Measurements from ENCODE around the gene PGAM1.
"Not testable (repeated sequence)": the region's sequence is repeated elsewhere in the genome, so short reads cannot be mapped to it uniquely, and the experiment has no call there.

PGAM1 gene

GRCh38 chr10:97407952-97408248, 18.1 kb upstream of the PGAM1 start:
- DNase-seq (ENCODE audit: low read depth, low spot score) = no peak

DNA sequence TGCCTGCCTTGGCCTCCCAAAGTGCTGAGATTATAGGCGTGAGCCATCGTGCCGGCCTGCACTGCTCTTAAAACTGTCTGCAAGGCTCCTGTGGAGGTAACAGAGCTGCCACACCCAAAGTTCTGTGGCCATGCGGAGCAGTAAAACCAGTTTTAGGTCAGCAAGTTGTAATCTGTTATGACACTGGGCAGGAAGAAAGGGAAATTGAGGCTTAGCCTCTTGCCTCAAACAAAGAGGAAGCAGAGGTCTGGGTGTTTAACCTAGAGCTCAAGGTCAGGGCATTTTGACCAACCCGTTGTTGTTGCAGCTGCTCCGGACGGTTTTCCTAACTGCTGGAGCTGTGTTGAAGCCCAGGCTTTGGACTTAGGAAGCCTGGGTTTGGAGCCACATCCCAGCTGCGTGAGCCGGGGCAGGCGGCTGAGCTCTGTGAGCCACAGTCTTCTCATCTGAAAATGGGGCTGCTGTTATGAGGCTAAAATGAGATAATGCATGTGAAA, 17.4 kb upstream of the PGAM1 start:
- DNase-seq (ENCODE audit: low read depth, low spot score) = no peak

DNA sequence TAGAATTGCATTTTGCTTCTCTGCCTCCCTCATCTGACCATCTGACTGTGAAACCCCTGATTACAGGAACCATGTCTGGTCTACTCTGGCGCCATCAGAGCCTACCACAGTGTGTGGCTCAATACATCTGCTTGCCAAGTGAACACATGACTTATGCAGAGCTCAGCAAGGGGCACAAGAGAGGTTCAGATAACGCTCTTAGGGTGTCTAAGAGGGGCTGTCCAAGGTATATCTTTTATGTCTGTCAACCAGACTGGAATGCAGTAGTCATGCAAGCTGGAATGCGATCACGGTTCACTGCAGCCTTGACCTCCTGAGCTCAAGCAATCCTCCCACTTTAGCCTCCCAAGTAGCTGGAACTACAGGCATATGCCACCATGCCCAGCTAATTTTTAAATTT, 14.6 kb upstream of the PGAM1 start:
- DNase-seq (ENCODE audit: low read depth, low spot score) = peak; percentile 28

DNA sequence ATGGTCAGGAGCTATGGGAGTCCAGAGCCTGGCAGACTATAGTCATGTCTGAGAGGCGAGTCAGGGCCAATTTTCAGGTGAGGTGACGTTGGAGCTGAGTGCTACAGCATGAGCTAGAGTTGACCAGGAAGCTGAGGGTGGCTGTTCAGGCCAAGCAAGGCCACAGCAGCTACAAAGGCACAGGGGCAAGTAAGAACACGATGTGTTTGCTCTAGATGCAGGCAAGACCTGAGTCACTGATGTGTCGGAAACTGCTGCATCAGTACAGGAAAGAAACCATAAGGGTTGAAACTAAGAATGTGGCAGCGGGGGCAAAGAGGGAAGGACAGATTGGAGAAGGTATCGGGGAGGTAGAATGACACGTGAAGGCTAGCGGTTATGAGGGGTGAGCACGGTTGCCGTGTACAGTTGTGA, 13.1 kb upstream of the PGAM1 start:
- DNase-seq (ENCODE audit: low read depth, low spot score) = no peak

DNA sequence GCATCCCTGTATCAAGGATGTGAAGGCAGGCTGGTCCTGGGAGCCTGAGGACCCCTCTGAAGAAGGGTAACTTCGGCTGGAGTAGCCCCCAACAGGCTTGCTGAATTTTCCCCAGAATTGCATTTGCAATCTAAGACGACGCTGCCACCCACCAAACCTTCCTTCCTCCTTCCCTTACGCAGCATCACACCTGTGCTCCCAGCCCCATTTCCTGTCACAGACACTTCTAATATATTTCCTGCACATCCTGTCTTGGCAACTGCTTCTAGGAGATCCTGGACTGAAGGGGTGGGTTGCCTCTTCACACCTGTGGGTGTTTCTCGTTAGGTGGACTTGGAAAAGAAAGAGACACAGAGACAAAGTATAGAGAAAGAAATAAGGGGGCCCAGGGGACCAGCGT, 9.4 kb upstream of the PGAM1 start:
- DNase-seq (ENCODE audit: low read depth, low spot score) = no peak

- DNase-seq (ENCODE audit: low read depth, low spot score) = not testable (repeated sequence)
Observed at GRCh38 chr10:97423757-97424098, 2.3 kb upstream of the PGAM1 start.

DNA sequence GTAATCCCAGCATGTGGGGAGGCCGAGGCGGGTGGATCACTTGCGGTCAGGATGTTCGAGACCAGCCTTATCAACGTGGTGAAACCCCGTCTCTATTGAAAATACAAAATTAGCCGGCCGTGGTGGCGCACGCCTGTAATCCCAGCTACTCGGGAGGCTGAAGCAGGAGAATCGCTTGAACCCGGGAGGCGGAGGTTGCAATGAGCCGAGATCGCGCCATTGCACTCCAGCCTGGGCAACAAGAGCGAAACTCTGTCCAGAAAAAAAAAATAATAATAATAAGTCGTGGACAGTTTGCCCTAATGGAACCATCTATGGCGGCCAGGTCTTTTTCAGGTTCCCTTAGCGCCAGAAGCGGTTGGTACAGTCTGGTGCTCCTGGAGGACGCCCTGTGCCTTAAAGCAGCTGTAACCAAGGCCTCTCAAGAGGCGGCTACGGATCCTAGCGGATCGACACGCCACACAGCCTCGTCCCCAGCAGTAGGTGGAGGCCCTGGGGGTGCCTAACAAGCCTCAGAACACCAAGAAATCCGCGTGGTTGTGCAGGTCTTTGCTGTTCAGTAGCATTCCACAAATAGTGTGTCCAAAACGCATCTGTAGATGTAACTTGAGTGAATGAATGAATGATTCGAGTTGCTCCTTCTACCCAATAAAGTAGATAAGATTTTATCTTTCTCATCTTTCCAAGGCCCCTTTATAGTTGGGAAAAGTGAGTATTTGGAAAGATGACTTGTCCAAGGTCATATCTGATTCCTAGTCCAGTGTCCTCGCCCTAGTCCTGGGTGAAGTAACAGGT, 982 bp downstream of the PGAM1 start:
- DNase-seq (ENCODE audit: low read depth, low spot score) = peak; percentile 45

DNA sequence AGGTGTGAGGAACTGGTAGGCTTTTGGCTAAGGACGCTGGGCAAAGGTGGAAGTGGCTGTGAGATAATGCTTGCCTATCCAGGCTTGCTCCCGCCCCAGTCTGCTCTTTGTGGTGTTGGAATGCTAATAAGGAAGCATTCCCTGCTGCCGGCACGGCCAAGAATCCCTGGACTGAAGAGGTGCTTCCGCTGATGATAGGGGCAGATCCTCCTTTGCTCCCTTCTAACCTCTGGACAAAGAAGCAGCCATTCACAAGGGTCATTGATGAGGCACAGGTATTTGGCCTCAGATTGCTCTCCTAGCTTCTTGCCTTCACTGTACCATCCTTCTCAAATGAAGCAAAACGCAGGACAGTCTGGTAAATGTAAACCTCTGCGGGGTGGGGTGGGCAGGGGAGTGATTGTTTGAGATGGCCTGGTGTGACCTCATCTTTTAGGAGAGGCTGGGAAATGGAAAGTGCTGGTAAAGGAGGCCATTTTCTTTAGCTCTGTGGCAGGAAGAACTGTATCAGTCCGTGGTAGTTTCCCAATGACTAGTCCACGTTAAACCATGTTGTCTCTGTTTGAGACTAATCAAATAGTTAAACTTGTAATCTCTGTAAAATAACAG, 1.7 kb downstream of the PGAM1 start:
- DNase-seq (ENCODE audit: low read depth, low spot score) = peak; percentile 68

DNA sequence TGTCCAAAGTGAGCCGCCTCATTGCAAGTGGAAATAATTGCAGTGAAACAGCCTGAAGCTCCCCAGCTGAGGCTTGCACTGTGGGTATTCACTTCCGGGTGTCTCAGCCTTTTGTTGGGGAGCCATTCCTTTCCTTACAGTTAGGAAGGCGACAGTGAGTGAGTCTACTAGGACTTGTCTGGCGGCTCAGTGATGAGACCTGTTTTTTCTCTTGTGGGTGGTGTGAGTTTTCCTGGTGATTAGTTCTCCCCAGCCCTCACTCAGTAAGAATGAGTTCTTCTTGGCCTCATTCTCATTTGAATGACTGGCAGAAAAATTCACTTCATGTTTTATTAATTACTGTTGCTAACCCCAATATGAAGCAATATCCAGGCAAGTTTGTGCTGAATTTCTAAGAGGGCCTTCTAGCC, 2.6 kb downstream of the PGAM1 start:
- DNase-seq (ENCODE audit: low read depth, low spot score) = peak; percentile 50

DNA sequence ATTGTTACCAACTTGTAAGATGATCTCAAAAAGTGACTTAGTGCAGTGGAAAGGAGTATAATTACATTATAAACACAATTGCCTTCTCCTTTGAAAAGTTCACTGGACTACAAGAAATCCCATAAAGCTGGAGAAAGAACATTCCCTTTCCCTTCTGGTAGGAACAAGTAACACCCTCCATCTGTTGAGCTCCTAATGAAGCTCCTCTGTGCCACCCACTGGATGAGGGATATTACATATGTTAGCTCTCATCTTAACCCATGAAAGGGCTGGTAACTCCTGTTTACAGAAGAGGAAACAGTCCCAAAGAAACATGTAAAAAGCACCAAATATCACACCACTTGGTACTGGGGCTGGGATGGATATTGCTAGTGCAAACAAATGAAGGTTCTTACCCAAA, 8.1 kb downstream of the PGAM1 start:
- no peak for DNase-seq (ENCODE audit: low read depth, low spot score)

DNA sequence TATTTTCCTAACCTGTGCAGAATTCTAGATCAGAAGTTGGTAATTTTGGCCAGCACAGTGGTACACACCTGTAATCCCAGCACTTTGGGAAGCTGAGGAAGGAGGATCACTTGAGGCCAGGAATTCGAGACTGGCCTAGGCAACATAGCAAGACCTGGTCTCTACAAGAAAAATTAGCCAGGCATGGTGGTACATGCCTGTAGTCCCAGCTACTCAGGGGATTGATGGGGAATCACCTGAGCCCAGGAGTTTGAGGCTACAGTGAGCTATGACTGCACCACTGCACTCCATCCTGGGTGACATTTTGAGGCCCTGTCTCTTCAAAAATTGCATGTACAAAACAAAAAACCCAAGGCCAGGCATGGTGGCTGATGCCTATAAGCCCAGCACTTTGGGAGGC, 8.6 kb downstream of the PGAM1 start:
- no peak for DNase-seq (ENCODE audit: low read depth, low spot score)

DNA sequence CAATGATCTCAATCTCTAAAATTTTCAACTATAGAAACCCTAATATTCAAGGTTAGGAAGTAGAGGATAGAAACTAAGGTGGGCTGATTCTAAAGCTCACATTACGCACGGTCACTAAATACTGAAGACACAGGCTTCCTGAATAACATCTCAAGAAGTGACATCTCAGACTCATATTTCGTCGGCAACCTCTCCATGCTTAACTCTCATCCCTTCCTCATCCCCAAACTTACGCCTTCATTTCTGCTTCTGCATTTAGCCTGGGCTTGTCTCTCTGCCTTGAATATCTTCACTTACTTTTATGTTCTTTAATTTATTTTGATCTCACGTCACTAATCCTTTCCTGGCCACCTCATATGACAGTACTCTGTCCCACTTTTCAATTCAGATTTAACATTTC, 9.2 kb downstream of the PGAM1 start:
- no peak for DNase-seq (ENCODE audit: low read depth, low spot score)

GRCh38 chr10:97442277-97442676, 16.3 kb downstream of the PGAM1 start:
- DNase-seq (ENCODE audit: low read depth, low spot score) = no peak

GRCh38 chr10:97444212-97444611, 18.2 kb downstream of the PGAM1 start:
- no peak for DNase-seq (ENCODE audit: low read depth, low spot score)

- DNase-seq (ENCODE audit: low read depth, low spot score) = no peak
Observed at GRCh38 chr10:97445357-97445721, 19.3 kb downstream of the PGAM1 start.

DNA sequence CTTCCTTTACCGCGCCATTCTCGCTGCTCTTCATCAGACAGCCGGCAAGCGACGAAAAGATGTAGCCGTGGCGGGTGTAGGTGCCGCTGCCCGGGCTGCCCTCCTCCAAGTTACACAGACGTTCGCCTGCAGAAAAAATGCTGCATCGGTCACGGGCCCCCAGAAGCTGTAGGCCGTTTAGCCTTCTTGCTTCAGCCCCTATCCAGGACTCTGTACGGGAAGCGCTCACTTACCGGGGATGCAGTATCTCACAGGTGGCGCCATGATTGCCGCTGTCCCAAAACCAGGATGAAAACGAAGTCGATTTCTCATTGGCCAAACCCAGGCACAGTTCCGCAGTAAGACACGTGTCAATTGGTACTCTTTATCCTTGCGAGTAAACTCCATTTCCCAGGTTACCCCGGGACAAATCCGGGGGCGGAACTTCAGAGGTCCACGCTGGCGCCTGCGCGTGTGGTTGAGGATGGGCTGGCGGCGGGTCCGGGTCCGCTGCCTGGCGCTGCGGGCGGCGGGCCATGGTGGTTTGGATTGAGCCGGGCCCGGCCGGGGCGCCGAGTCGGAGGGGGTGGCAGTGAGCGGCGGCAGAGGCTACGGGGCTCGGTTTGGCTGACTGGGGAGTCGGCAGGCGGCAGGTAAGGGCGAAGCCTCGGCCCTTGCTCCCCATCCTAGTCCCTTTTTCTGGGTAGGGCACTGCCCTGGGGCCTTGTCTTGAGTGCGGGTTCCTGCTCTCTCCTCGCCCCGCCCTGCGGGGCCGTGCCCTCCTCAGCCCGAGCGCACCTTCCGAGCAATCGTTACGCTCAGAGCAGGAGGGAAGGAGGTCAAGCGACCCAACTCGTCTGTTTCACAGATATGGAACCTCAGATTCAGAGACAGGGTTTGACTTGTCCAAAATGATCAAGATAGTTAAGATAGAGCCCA, 20.0 kb downstream of the PGAM1 start, which contains the start of the genes EXOSC1 and ZDHHC16:
Gene EXOSC1, minus strand, starts transcription at position 285 of the 918 bp plus-strand sequence. Its CDS starts 21 bp downstream, at position 264.
Gene ZDHHC16, plus strand, starts transcription at position 454 of the 918 bp plus-strand sequence. CDS start 5,501 bp downstream, outside the sequence.
- DNase-seq (ENCODE audit: low read depth, low spot score) = peak; percentile 98

- DNase-seq (ENCODE audit: low read depth, low spot score) = no peak
Observed at GRCh38 chr10:97450828-97451227, 24.8 kb downstream of the PGAM1 start.

GRCh38 chr10:97451605-97452004, 25.6 kb downstream of the PGAM1 start:
- no peak for DNase-seq (ENCODE audit: low read depth, low spot score)

DNA sequence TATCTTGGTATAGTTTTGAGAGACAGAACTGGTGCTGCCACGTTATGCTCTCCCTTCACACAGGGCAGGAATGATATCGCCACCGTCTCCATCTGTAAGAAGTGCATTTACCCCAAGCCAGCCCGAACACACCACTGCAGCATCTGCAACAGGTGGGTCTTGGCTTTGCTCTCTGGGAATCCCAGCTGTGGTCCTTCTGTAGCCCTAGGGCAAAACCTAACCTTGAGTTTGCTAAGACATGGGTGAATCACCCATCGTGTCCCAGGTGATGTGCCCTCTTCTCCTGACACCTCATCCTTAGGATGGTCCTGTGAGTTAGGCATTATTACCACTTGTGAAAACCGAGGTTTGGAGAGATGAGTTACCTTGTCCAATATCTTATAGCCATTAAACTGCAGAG, 26.4 kb downstream of the PGAM1 start:
- DNase-seq (ENCODE audit: low read depth, low spot score) = no peak

DNA sequence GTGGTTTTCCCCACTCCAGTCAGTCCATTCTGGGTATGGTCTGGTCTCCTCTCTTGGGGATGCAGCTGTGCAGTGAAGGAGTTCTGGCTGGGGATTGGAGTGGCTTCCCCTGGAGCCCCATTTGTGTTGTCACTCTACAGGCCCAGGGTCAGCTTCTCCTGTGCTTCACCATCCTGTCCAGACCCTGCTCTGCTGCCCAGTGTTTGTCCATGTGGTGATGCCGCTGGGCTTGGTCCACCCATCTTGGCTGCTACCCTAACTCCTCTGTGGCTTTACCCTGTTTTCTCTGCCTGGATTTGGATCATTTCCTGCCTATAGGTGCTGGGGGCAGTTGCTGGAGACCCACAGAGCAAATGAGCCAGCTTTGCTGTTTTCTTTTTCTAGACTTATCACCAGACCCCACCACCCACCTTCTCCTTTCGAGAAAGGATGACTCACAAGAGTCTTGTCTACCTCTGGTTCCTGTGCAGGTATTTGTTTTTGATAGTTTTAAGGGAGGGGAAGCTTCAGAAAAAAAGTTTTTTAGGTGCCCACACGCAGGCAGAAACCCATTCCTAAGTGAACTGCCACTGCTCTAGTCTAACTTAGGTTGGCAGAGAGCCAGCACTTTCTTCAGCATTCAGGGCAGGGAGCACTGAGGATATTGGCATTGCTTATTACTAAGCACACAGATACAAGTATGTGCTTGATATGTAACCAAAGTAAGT, 28.5 kb downstream of the PGAM1 start:
- peak; percentile 57 for DNase-seq (ENCODE audit: low read depth, low spot score)

DNA sequence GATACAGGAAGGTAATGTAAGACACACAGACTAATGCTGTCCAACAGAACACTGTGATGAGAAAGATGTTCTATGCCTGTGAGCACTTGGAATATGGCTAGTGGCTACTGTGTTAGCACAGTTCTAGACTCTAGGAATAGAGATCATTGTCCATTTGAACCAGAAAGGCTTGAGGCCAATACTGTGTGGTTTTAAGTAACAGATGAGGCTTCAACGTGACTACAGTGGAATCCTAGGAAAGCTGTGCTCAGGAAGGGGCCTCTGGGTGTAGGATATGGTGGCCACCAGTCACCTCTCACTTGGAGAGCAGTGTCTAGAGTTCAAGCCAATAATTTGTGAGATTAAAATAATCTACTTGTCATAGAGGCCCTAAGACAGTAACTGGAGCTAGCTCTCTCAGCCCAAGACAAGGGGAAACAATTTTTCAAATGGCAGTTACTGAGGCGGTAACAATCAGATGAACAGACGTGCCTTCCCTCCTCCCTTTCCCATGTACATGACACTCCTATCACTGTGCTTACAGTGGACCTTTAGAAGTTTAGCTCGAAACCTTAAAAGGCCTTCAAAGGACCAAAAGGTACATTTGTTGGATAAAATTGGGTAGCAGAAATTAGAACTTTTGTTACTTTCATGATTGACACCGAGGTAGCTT, 30.2 kb downstream of the PGAM1 start:
- peak; percentile 30 for DNase-seq (ENCODE audit: low read depth, low spot score)
